HEK293 (cell line): ENCODE results near the gene ESPL1.
A peak's percentile ranks its signal among the peaks of the same experiment; 100 is the strongest.

Source experiments
- CTCF ChIA-PET: fragments of 350-600 bp; formaldehyde crosslinking; extraction: SDS; loops from one replicate; lab custom pipeline; 2021; ENCODE audit warnings: antibody characterized with exemption; lab: Yijun Ruan, JAX
- POLR2A ChIA-PET: fragments of 300-600 bp; formaldehyde crosslinking; extraction: SDS; loops from one replicate; lab custom pipeline; 2020; ENCODE audit warnings: antibody characterized with exemption, inconsistent platforms; lab: Yijun Ruan, JAX
- H3K27ac ChIP-seq: fragments of 200-500 bp; sonication (Bioruptor generic); 2 replicates; pipeline ENCODE4 v1.5.1; 2014; ENCODE audit warnings: low read depth, low read length, control low read depth, inconsistent platforms; ENCODE audit errors: extremely low read depth
- H3K36me3 ChIP-seq, 2 experiments: fragments of 200-500 bp in 1 of 2; sonication (Bioruptor generic) in 1 of 2; 1 replicate in 1 of 2; 2 replicates in 1 of 2; pipeline ENCODE4 v1.5.1; 2014 to 2017; ENCODE audit warnings: inconsistent platforms in 2 of 2, low read length in 2 of 2; ENCODE audit not compliant: control insufficient read depth in 2 of 2, insufficient read depth in 1 of 2
- H3K4me1 ChIP-seq: fragments of 200-500 bp; sonication (Bioruptor generic); 2 replicates; pipeline ENCODE4 v1.5.1; 2014; ENCODE audit warnings: mild to moderate bottlenecking, low read length, inconsistent platforms; ENCODE audit not compliant: control insufficient read depth, insufficient read depth
- H3K4me3 ChIP-seq: 2 replicates; pipeline ENCODE4 v1.5.1; 2011; ENCODE audit warnings: low read depth, mild to moderate bottlenecking, control low read depth, low read length, moderate library complexity
- H3K9me3 ChIP-seq: fragments of 200-500 bp; sonication (Bioruptor generic); 2 replicates; pipeline ENCODE4 v1.5.1; 2014; ENCODE audit warnings: low read depth, low read length, inconsistent platforms; ENCODE audit not compliant: control insufficient read depth, insufficient read depth
- GLI4 ChIP-seq: fragments of 450-650 bp; formaldehyde crosslinking; IDR thresholded peaks from 2 replicates; pipeline ENCODE4 v1.5.1; 2016; ENCODE audit warnings: missing biosample characterization, missing genetic modification characterization
- GLIS1 ChIP-seq: fragments of 450-650 bp; formaldehyde crosslinking; IDR thresholded peaks from 2 replicates; pipeline ENCODE4 v1.5.1; 2016; ENCODE audit warnings: missing biosample characterization, missing genetic modification characterization
- KLF10 ChIP-seq: fragments of 450-650 bp; IDR thresholded peaks from 2 replicates; pipeline ENCODE4 v1.5.1; 2018; ENCODE audit warnings: missing biosample characterization, mild to moderate bottlenecking, missing genetic modification characterization
- SP7 ChIP-seq: fragments of 450-650 bp; formaldehyde crosslinking; IDR thresholded peaks from 2 replicates; pipeline ENCODE4 v1.5.1; 2016; ENCODE audit warnings: missing biosample characterization, missing genetic modification characterization
- ZBTB17 ChIP-seq: fragments of 450-650 bp; formaldehyde crosslinking; IDR thresholded peaks from 2 replicates; pipeline ENCODE4 v1.5.1; 2016; ENCODE audit warnings: missing biosample characterization, missing genetic modification characterization
- ZFHX2 ChIP-seq: fragments of 450-650 bp; formaldehyde crosslinking; conservative IDR thresholded peaks from 2 replicates; pipeline ENCODE4 v1.5.1; 2016; ENCODE audit warnings: missing biosample characterization, missing genetic modification characterization
- ZNF121 ChIP-seq: fragments of 450-650 bp; formaldehyde crosslinking; IDR thresholded peaks from 2 replicates; pipeline ENCODE4 v1.5.1; 2016; ENCODE audit warnings: missing biosample characterization, missing genetic modification characterization
- ZNF140 ChIP-seq: fragments of 450-650 bp; formaldehyde crosslinking; IDR thresholded peaks from 2 replicates; pipeline ENCODE4 v1.5.1; 2016; ENCODE audit warnings: missing biosample characterization, missing genetic modification characterization
- ZNF211 ChIP-seq: fragments of 450-650 bp; formaldehyde crosslinking; IDR thresholded peaks from 2 replicates; pipeline ENCODE4 v1.5.1; 2016; ENCODE audit warnings: low read depth, missing biosample characterization, missing genetic modification characterization
- ZNF214 ChIP-seq: fragments of 450-650 bp; formaldehyde crosslinking; IDR thresholded peaks from 2 replicates; pipeline ENCODE4 v1.5.1; 2017; ENCODE audit warnings: missing biosample characterization, mild to moderate bottlenecking, missing genetic modification characterization, borderline replicate concordance
- ZNF23 ChIP-seq: fragments of 450-650 bp; formaldehyde crosslinking; IDR thresholded peaks from 2 replicates; pipeline ENCODE4 v1.5.1; 2016; ENCODE audit warnings: missing biosample characterization, missing genetic modification characterization, borderline replicate concordance
- ZNF239 ChIP-seq: fragments of 450-650 bp; formaldehyde crosslinking; IDR thresholded peaks from 2 replicates; pipeline ENCODE4 v1.5.1; 2016; ENCODE audit warnings: missing biosample characterization, missing genetic modification characterization
- ZNF404 ChIP-seq: fragments of 450-650 bp; formaldehyde crosslinking; IDR thresholded peaks from 2 replicates; pipeline ENCODE4 v1.5.1; 2017; ENCODE audit warnings: missing biosample characterization, missing genetic modification characterization
- ZNF426 ChIP-seq: fragments of 450-650 bp; formaldehyde crosslinking; IDR thresholded peaks from 2 replicates; pipeline ENCODE4 v1.5.1; 2017; ENCODE audit warnings: missing biosample characterization, missing genetic modification characterization, mild to moderate bottlenecking, inconsistent platforms, moderate library complexity
- ZNF433 ChIP-seq: fragments of 450-650 bp; formaldehyde crosslinking; IDR thresholded peaks from 2 replicates; pipeline ENCODE4 v1.5.1; 2016; ENCODE audit warnings: missing biosample characterization, missing genetic modification characterization, low read depth
- ZNF514 ChIP-seq: fragments of 450-650 bp; formaldehyde crosslinking; IDR thresholded peaks from 2 replicates; pipeline ENCODE4 v1.5.1; 2016; ENCODE audit warnings: missing biosample characterization, missing genetic modification characterization
- ZNF555 ChIP-seq: fragments of 450-650 bp; formaldehyde crosslinking; conservative IDR thresholded peaks from 2 replicates; pipeline ENCODE4 v1.5.1; 2017; ENCODE audit warnings: missing biosample characterization, mild to moderate bottlenecking, missing genetic modification characterization, inconsistent platforms
- ZNF561 ChIP-seq: fragments of 450-650 bp; IDR thresholded peaks from 2 replicates; pipeline ENCODE4 v1.5.1; 2018; ENCODE audit warnings: missing biosample characterization, missing genetic modification characterization, borderline replicate concordance
- ZNF610 ChIP-seq: fragments of 450-650 bp; formaldehyde crosslinking; IDR thresholded peaks from 2 replicates; pipeline ENCODE4 v1.5.1; 2016; ENCODE audit warnings: missing biosample characterization, missing genetic modification characterization, borderline replicate concordance
- ZNF626 ChIP-seq: fragments of 450-650 bp; sonication (Bioruptor Pico); formaldehyde crosslinking; IDR thresholded peaks from 2 replicates; pipeline ENCODE4 v1.5.1; 2018; ENCODE audit warnings: missing biosample characterization, missing genetic modification characterization, inconsistent platforms
- ZNF670 ChIP-seq: fragments of 450-650 bp; formaldehyde crosslinking; IDR thresholded peaks from 2 replicates; pipeline ENCODE4 v1.5.1; 2016; ENCODE audit warnings: missing biosample characterization, missing genetic modification characterization, low read depth
- ZNF701 ChIP-seq: fragments of 450-650 bp; formaldehyde crosslinking; IDR thresholded peaks from 2 replicates; pipeline ENCODE4 v1.5.1; 2016; ENCODE audit warnings: missing biosample characterization, missing genetic modification characterization
- ZNF830 ChIP-seq: fragments of 450-650 bp; IDR thresholded peaks from 2 replicates; pipeline ENCODE4 v1.5.0; 2018; ENCODE audit warnings: missing biosample characterization, missing genetic modification characterization, low read depth, mild to moderate bottlenecking, moderate library complexity
- TF ChIP-seq, protein P1 (sequence below): fragments of 450-650 bp; formaldehyde crosslinking; IDR thresholded peaks from 2 replicates; pipeline ENCODE4 v1.5.1; 2017; ENCODE audit warnings: missing biosample characterization, missing genetic modification characterization
- TF ChIP-seq, protein P2 (sequence below): IDR thresholded peaks from 2 replicates; pipeline ENCODE4 v1.6.1; 2011; ENCODE audit warnings: mild to moderate bottlenecking, low read depth, low read length, borderline replicate concordance
- TF ChIP-seq, protein P3 (sequence below): fragments of 450-650 bp; formaldehyde crosslinking; IDR thresholded peaks from 2 replicates; pipeline ENCODE4 v1.5.1; 2016; ENCODE audit warnings: missing biosample characterization, missing genetic modification characterization
- TF ChIP-seq, protein P4 (sequence below): fragments of 450-650 bp; formaldehyde crosslinking; IDR thresholded peaks from 2 replicates; pipeline ENCODE4 v1.5.1; 2016; ENCODE audit warnings: missing biosample characterization, missing genetic modification characterization
- TF ChIP-seq, protein P5 (sequence below): fragments of 450-650 bp; formaldehyde crosslinking; IDR thresholded peaks from 2 replicates; pipeline ENCODE4 v1.5.0; 2017; ENCODE audit warnings: missing biosample characterization, missing genetic modification characterization, borderline replicate concordance

Gene ESPL1

DNA sequence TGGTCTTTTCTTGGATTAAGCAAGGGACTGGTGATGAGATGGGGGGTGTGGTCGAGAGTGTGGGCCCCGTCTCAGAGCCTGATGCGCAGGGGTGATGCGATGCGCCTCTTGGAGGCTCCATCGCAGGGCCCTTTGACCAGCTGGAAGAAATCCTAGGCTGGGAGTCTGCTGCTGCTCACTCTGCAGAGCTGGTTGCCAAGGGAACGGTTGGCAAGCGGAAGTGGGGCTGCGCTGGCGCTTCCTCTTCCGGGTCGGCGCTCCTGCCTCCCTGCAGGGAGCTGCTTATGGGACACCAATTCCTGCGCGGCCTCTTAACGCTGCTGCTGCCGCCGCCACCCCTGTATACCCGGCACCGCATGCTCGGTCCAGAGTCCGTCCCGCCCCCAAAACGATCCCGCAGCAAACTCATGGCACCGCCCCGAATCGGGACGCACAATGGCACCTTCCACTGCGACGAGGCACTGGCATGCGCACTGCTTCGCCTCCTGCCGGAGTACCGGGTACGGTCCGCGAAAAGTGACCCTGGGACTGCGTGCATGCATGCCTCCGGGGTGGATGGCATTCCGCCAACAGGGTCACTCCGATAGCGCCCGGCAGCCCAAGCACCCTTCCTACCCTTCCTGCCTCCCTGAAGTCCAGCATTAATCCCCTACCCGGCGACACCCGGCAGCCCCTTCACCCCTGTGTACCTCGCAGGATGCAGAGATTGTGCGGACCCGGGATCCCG lies 31.5 kb downstream of the ESPL1 start, which contains the start of gene MYG1:
Gene MYG1, plus strand, starts transcription at position 242 of the 727 bp plus-strand sequence. Its CDS starts 43 bp downstream, at position 285.
- Histone ChIP-seq H3K27ac (peak within 1 kb of the TSS; percentile 78; the same call in 1 of the 2 replicates), H3K36me3 (peaks cover 36 to 57% of the 10 kb centered on the region in 2 experiments), H3K4me3 (peak within 1 kb of the TSS; percentile 98), H3K9me3 (no peaks in the 10 kb centered on the region), H3K4me1 (peaks cover 4% of the 10 kb centered on the region)
- ChIA-PET POLR2A (interaction anchor here (0.6 to 3.0 kb wide), 17 partner anchors 9 to 212 kb away, joined by 3 to 27 read pairs (median 4); partner anchors contain the start of genes AAAS, CSAD, ESPL1 and SP1), CTCF (interaction anchor here (0.6 to 2.7 kb wide), 4 partner anchors 22 to 209 kb away, joined by 3 to 31 read pairs (median 6); partner anchors contain the start of gene AAAS)
- no peak for TF ChIP-seq ZNF626 (tag by site-specific recombination)
- TF ChIP-seq ZNF670 (tag by site-specific recombination): no peak
- no peak for TF ChIP-seq ZNF514 (tag by site-specific recombination)
- no peak for TF ChIP-seq ZNF239 (tag by site-specific recombination)
- TF ChIP-seq ZNF555: no peak
- no peak for TF ChIP-seq ZNF830 (tag by site-specific recombination)
- peak; percentile 75; the same call in 1 of the 2 replicates for TF ChIP-seq ZNF561
- TF ChIP-seq, protein P1, sequence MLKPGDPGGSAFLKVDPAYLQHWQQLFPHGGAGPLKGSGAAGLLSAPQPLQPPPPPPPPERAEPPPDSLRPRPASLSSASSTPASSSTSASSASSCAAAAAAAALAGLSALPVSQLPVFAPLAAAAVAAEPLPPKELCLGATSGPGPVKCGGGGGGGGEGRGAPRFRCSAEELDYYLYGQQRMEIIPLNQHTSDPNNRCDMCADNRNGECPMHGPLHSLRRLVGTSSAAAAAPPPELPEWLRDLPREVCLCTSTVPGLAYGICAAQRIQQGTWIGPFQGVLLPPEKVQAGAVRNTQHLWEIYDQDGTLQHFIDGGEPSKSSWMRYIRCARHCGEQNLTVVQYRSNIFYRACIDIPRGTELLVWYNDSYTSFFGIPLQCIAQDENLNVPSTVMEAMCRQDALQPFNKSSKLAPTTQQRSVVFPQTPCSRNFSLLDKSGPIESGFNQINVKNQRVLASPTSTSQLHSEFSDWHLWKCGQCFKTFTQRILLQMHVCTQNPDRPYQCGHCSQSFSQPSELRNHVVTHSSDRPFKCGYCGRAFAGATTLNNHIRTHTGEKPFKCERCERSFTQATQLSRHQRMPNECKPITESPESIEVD: no peak
- TF ChIP-seq GLI4: peak; percentile 45; the same call in 1 of the 2 replicates
- peak; percentile 75 for TF ChIP-seq ZNF610 (tag by site-specific recombination)
- TF ChIP-seq KLF10 (tag by site-specific recombination): peak; percentile 44; the same call in 1 of the 2 replicates
- TF ChIP-seq ZNF140 (tag by site-specific recombination): no peak
- TF ChIP-seq ZNF211 (tag by site-specific recombination): no peak
- no peak for TF ChIP-seq ZNF214
- no peak for TF ChIP-seq ZNF23 (tag by site-specific recombination)
- 0 out of 2 replicates have a peak, but pooled peaks have one; percentile 45 for TF ChIP-seq ZNF121 (tag by site-specific recombination)
- TF ChIP-seq, protein P2, sequence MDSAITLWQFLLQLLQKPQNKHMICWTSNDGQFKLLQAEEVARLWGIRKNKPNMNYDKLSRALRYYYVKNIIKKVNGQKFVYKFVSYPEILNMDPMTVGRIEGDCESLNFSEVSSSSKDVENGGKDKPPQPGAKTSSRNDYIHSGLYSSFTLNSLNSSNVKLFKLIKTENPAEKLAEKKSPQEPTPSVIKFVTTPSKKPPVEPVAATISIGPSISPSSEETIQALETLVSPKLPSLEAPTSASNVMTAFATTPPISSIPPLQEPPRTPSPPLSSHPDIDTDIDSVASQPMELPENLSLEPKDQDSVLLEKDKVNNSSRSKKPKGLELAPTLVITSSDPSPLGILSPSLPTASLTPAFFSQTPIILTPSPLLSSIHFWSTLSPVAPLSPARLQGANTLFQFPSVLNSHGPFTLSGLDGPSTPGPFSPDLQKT: 0 out of 2 replicates have a peak, but pooled peaks have one; percentile 22
- TF ChIP-seq GLIS1 (tag by site-specific recombination): peak; percentile 49
- TF ChIP-seq, protein P3, sequence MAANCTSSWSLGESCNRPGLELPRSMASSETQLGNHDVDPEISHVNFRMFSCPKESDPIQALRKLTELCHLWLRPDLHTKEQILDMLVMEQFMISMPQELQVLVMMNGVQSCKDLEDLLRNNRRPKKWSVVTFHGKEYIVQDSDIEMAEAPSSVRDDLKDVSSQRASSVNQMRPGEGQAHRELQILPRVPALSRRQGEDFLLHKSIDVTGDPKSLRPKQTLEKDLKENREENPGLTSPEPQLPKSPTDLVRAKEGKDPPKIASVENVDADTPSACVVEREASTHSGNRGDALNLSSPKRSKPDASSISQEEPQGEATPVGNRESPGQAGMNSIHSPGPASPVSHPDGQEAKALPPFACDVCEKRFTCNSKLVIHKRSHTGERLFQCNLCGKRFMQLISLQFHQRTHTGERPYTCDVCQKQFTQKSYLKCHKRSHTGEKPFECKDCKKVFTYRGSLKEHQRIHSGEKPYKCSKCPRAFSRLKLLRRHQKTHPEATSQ: no peak
- no peak for TF ChIP-seq ZNF433 (tag by site-specific recombination)
- TF ChIP-seq ZFHX2 (tag by site-specific recombination): no peak
- TF ChIP-seq ZNF701 (tag by site-specific recombination): no peak
- TF ChIP-seq ZNF426 (tag by site-specific recombination): no peak
- peak; percentile 76 for TF ChIP-seq SP7
- TF ChIP-seq, protein P4, sequence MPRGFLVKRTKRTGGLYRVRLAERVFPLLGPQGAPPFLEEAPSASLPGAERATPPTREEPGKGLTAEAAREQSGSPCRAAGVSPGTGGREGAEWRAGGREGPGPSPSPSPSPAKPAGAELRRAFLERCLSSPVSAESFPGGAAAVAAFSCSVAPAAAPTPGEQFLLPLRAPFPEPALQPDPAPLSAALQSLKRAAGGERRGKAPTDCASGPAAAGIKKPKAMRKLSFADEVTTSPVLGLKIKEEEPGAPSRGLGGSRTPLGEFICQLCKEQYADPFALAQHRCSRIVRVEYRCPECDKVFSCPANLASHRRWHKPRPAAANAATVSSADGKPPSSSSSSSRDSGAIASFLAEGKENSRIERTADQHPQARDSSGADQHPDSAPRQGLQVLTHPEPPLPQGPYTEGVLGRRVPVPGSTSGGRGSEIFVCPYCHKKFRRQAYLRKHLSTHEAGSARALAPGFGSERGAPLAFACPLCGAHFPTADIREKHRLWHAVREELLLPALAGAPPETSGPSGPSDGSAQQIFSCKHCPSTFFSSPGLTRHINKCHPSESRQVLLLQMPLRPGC (tag by site-specific recombination): no peak
- TF ChIP-seq ZBTB17 (tag by site-specific recombination): peak; percentile 93
- TF ChIP-seq, protein P5, sequence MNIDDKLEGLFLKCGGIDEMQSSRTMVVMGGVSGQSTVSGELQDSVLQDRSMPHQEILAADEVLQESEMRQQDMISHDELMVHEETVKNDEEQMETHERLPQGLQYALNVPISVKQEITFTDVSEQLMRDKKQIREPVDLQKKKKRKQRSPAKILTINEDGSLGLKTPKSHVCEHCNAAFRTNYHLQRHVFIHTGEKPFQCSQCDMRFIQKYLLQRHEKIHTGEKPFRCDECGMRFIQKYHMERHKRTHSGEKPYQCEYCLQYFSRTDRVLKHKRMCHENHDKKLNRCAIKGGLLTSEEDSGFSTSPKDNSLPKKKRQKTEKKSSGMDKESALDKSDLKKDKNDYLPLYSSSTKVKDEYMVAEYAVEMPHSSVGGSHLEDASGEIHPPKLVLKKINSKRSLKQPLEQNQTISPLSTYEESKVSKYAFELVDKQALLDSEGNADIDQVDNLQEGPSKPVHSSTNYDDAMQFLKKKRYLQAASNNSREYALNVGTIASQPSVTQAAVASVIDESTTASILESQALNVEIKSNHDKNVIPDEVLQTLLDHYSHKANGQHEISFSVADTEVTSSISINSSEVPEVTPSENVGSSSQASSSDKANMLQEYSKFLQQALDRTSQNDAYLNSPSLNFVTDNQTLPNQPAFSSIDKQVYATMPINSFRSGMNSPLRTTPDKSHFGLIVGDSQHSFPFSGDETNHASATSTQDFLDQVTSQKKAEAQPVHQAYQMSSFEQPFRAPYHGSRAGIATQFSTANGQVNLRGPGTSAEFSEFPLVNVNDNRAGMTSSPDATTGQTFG (tag by site-specific recombination): no peak
- no peak for TF ChIP-seq ZNF404
